GM19324 (cell line): Measurements from ENCODE around the gene AP3S1.

Source experiments
- ATAC-seq: cut with Tn5 transposase; IDR thresholded peaks from one replicate; pipeline ENCODE4 v1.9.1; 2021; ENCODE audit warnings: mild to moderate bottlenecking, moderate library complexity; ENCODE audit not compliant: unreplicated experiment, low FRiP score

AP3S1 gene

GRCh38 chr5:115930630-115931337 is 89.0 kb downstream of the AP3S1 start:
- ATAC-seq: no peak

GRCh38 chr5:115932991-115933390 is 91.3 kb downstream of the AP3S1 start:
- ATAC-seq: no peak

DNA sequence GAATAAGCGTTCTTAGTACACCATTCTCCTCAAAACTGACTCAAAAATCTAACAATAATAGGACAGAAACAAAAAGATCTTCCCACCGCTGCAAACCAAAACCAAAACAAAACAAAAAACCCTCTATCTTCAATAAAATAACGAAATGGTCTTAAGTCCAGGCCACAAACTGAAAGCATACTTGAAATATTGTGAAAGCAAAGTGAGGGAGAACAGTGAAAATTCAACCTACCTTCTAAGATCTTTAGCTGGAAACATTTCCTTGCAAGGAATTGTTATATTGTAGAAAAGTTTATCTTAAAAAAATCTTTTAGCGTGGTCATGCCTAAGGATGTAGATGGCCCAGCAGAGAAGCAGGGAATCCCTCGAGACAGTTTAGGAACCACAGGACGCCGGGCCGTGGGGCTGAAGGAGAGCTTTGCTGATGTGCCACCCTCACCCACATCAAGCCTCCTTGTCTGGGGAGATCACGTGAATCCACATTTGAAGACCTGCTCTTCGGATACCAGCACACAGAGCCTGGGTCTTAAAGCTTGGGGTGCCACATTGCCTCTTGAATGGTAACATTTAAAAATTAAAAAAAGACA is 92.7 kb downstream of the AP3S1 start:
- ATAC-seq: no peak

GRCh38 chr5:115936031-115936430 is 94.3 kb downstream of the AP3S1 start:
- ATAC-seq: no peak

GRCh38 chr5:115939059-115939458 is 97.3 kb downstream of the AP3S1 start:
- ATAC-seq: no peak

GRCh38 chr5:115940080-115940810 is 98.5 kb downstream of the AP3S1 start:
- ATAC-seq: no peak

GRCh38 chr5:115941051-115941675 is 99.4 kb downstream of the AP3S1 start:
- no peak for ATAC-seq

DNA sequence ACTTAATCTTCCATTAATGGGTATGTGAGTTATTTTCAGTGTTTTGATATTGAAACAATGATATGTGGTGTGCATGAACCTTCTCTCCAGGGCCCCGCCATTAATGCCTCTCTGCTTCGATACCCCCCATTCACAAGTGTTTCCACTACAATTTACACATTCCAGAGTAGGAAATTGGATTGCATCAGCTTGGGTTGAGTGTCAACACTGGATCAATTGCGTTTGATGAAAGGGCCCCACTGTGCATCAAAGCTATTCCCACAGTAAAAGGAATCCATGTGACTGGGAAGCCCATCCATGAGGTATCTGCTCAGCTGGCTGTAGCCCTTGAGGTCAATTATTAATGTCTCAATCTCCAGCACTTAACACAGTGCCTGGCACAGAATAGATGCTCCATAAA is 102.8 kb downstream of the AP3S1 start:
- no peak for ATAC-seq

DNA sequence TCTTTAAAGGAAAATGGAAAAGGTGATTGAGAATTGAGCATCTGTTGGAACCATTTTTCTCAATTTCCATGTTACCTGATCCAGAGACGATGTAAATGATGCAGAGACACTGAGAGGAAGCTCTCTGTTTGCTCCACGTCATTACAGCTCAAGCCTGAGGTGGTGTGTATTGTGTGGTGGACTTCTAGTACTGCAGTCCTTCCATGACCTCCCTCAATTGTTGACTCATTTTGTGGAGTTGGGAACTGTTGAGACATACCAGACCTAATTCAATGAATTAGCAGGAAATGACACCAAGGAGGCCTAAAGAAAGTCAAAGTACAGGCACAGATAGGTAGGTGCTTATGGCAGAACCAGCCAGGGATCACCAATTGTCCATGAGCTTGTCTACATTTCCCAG is 104.9 kb downstream of the AP3S1 start:
- ATAC-seq: no peak

- ATAC-seq: no peak
Measured at GRCh38 chr5:115947260-115947659, 105.5 kb downstream of the AP3S1 start.

- ATAC-seq: no peak
Measured at GRCh38 chr5:115948091-115948534, 106.4 kb downstream of the AP3S1 start.

DNA sequence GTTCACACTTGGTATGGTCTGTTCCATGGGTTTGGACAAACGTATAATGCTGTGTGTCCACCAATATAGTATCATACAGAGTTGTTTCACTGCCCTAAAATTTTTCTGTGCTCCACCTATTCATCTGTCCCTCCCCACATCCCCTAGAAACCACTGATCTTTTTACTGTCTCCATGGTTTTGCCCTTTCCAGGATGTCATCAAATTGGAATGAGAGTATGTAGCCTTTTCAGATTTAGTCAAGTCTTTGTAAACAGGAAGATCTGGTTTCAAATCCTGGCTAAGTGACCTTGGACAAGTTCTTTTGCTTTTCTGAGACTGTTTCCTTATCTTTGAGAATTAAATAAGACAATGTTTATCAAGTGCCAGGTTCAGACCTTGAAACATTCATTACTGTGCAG is 107.4 kb downstream of the AP3S1 start:
- ATAC-seq: no peak

- ATAC-seq: no peak
Measured at GRCh38 chr5:115952588-115952987, 110.9 kb downstream of the AP3S1 start.

GRCh38 chr5:115954144-115954543 is 112.4 kb downstream of the AP3S1 start:
- ATAC-seq: no peak

- ATAC-seq: no peak
Measured at GRCh38 chr5:115956957-115957356, 115.2 kb downstream of the AP3S1 start.

DNA sequence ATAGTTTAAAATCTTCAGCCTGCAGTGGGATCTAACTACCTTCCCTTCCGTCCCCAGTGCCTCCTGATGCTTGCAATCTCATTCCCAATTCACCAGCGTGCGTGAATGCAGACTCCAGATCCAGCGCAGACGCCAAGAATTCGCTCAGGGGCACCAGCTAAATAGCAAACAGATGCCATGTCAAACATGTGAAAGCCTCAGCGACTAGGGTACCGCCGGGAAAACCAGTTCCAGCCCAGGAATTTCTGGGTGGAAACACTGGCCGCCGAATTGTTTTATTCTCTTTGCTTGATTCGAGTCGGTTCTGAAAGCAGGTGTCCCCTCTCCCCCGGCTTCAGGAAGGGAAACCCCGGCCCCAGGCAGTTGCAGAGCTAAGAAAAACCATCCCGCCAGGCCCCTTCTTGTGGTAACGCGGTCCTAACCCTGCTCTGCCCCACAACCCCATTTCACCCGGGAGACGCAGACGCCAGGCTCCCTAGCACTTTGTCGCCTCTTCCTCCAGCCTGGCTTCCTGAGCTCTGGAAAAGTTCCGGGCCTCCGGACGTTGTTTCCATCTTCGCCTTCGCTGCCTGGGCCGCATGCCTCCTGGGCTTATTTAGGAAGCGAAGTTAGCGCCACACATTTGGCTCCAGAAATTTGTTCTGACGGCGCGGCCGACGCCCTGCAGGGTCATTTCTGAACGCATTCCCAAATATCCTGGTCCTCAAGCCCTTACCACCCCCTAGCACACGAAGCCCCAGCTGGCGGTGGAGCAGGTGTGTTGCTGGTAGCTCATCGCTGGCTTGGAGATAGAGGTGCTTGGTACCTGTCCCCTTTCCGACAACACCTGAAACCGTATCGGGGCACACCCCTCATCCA is 119.9 kb downstream of the AP3S1 start:
- no peak for ATAC-seq

DNA sequence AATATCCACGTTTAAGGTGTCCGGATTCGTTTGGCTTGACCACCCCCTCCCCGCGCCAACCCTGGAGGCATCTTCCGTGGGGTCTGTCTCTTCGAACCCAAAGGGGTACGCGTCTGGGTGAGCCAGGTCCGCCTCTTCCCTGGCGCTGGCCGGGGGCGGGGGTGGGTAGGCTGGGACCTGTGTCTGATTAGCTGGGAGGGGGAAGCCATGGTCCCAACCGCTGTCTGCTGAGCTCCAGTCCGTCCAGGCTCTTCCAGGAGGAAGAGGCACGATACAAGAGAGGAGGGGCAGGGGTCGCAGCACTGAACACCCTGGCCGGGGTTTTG is 120.5 kb downstream of the AP3S1 start, which contains the start of gene LVRN:
TSS of gene LVRN (plus strand) at position 237 of the 326 bp plus-strand sequence. CDS start 143 bp downstream, outside the sequence.
- no peak for ATAC-seq

GRCh38 chr5:115962565-115963402 is 121.0 kb downstream of the AP3S1 start:
- ATAC-seq: no peak

DNA sequence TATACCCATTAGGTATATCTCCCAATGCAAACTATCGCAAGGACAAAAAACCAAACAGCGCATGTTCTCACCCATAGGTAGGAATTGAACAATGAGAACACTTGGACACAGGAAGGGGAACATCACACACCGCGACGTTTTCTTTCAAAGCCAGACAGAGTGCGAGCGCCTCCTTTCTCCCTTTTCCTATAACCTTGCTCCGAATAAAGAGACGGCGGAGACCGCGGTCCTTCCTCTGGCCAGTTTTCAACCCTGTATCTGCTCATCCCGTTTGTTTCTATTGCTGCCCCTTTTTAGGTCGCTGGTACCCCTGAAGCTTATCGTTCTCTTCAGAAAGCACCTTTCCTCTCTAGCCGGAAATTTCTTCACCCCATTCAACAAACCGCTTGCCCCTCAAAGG is 121.8 kb downstream of the AP3S1 start:
- no peak for ATAC-seq
